Nucleus accumbens (tissue), 56 donors: ENCODE results near the gene SPSB4.

Experiments
- DNase-seq, 56 donors: peaks; one replicate each; lab custom pipeline; 2025; lab: John Stamatoyannopoulos, UW

Gene SPSB4

DNA sequence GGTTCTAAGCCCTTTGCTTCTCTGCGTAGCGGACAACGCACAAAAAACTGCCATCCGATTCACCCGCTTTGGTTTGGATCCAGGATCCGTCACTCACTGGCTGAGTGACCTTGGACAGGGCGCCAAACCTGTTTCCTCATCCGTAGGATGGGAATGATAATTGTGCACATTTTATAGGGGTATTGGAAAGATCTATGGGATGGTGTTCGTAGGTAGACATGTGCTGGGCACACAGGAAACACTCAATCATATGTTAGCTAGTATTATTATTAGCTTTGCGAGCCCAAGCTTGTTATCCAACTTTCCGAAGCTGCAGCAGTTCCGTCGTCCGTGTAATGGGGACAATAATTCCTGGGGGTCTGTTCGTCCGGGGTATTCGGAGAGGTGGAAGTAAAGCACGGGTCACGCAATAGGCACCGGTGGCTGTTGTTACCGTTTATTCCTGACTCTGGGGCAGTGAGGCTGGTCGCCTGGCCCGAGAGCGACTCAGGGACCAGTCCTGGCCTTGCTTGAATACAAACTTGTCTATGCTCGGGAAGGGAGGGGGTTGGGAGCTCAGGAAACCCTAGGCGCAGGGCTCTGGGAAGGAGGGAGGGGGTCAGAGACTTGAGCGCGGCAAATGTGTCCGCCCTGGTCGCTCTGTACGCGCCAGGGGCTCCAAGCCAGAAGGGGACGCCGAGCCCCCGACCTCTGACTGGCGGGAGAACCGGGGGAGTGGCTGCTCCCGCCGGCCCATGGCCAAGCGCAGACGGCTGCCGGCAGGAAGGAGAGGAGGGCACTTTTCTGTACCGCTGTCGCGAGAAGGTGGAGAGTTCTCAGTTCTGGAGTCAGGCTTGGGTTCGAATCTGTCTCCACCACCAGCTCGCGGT lies 1.3 kb downstream of the SPSB4 start:
- DNase-seq = peak in 1 of 56 donors; percentile 8

GRCh38 chr3:141055136-141055535 lies 4.0 kb downstream of the SPSB4 start:
- no peak for DNase-seq

- no peak for DNase-seq
Measured at GRCh38 chr3:141055536-141056445, 4.6 kb downstream of the SPSB4 start.

DNA sequence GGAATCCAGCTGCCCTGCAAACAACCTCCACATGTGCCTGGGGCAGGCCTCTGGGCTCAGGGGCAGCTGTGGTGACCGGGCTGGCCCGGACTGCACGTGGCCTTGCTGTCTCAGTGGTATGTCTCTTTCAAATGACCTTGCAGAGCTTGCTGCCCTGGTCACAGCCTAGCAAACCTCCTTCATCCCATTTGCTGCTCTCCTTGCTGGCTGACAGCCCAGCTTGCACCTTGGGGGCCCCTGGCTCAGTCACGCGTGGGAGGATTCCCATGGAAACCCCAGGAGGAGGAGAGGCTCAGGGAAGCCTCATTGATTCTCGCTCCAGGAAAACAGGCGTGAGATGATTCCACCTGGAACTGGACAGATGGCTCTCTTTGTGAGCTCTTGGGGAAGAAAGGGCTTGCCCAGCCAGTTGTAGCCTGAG lies 5.6 kb downstream of the SPSB4 start:
- DNase-seq = peak in 21 of 56 donors; percentile 11 to 70 (median 26)

DNA sequence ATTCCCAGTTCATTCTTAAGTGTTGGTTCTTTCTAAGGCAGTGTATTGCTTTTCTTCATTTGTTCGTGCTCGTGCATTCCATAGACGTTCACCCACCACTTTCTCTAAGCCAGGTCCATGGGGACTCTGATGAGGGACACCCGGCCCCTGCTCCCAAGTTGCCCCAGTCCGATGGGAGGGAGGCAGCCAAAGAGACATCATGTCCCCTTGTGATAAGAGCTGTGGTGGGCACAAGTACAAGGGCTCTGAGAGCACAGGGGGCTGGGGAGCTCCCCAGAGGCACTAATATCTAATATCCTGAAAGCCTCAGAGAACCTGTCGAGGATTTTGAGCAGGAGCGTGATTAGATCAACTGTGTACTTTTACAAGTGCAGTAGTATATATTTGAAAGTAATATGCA lies 6.3 kb downstream of the SPSB4 start:
- DNase-seq = no peak

GRCh38 chr3:141057946-141058800 lies 7.0 kb downstream of the SPSB4 start:
- DNase-seq = no peak

GRCh38 chr3:141058996-141059395 lies 7.8 kb downstream of the SPSB4 start:
- no peak for DNase-seq

GRCh38 chr3:141059816-141060215 lies 8.7 kb downstream of the SPSB4 start:
- no peak for DNase-seq

DNA sequence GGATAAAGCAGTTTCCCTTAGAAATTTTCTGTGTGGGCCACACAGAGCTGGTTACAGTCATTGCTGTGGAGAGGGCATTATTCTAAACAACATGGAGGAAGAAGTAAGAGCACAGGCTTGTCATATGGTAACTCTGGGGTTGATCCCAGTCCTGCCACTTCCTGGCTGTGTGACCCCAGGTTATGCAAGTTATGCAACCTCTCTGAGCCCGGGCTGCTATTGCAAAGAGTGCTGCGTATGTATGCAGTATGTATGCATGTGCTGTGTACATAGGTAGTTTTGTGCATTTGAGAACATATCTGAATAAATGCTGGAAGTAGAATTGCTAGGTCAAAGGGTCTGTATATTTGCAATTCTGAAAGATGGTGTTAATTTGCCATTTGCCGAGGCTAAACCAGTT lies 9.2 kb downstream of the SPSB4 start:
- no peak for DNase-seq

DNA sequence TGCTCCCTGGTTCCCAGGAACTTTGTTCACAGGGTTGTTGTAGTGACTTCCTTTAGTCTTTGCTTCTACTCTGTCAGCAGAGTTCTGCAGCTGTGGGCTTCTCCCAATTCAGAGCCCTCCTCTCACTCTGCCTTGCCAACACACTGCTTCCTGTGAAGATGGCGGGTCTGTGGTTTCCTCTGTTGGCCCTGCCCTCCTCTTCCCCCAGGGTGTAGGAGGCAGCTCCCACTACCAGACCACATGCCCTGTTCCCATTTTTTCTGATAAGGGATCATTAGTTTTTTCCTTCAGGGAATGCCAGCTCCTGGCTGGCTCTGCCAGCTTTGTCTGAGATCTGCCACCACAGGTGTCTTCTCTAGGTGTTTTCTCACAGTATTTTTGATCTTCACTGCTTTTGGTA lies 12.7 kb downstream of the SPSB4 start:
- no peak for DNase-seq

DNA sequence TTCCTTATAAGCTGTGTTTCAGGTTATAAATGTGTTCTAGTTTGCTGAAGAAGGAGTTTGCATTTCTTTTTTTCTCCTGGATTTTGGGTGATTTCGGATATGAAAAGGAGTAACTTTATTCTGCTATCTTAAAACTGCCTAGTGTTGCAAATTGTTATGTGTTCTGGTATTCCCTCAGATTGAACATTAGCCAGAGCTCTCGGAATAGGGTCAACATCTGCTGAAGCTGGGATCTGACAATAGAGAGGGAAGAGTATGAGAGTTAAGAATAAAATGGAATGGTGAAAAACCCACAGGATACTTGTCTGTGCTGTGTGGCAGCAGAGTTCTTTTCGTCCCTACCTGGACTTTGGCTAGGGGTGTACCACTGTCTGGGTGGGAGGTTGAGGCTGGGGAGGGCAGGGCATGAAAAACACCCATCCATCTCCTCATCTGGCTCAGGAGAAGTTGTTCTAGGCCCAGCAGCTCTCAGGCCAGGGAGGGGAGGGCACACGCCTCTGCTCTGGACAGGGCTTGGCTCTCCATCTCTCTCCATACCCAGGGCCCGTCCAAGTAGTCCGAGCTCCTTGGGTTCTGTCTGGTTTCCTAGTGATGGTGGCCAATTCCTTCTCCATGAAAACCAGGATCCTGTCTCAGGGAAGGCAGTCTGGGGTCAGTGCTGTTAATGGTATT lies 13.2 kb downstream of the SPSB4 start:
- DNase-seq = no peak

DNA sequence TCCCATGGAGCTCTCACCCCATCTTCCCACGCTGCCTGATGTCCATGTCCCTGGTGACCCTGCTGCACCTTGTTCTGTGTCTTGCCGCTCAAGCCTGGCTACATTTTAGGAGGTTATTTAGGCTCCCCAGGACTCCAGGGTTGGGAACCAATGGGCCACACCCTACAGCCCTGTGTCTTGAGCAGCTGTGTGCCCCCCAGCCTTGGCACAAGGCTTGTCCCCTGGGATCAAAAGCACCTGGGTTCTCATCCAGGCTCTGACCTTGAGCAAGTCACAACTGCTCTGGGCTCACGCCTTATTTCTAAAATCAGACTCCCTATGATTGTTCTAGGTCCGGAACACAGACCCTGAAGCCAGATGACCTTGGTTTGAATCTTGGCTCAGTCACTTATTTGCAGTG lies 14.1 kb downstream of the SPSB4 start:
- DNase-seq = no peak

DNA sequence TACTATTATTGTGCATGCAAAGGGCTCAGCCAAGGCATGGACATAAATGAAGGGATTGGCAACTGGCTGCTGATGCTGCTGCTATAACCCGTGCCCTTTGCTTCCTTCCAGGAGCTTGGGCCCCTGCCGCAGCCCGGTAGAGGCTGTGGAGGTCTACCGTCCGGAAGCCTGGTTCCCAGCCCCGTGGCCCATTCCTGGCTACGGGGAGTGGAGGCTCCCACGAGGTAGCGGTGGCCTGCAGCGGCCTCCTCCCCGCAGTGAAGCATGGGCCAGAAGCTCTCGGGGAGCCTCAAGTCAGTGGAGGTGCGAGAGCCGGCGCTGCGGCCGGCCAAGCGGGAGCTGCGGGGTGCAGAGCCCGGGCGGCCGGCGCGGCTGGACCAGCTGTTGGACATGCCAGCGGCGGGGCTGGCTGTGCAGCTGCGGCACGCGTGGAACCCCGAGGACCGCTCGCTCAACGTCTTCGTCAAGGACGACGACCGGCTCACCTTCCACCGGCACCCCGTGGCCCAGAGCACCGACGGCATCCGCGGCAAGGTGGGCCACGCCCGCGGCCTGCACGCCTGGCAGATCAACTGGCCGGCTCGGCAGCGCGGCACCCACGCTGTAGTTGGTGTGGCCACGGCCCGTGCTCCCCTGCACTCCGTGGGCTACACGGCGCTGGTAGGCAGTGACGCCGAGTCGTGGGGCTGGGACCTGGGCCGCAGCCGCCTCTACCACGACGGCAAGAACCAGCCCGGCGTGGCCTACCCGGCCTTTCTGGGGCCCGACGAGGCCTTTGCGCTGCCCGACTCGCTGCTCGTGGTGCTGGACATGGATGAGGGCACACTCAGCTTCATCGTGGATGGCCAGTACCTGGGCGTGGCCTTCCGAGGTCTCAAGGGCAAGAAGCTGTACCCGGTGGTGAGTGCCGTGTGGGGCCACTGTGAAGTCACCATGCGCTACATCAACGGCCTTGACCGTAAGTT lies 15.0 kb downstream of the SPSB4 start:
- no peak for DNase-seq

DNA sequence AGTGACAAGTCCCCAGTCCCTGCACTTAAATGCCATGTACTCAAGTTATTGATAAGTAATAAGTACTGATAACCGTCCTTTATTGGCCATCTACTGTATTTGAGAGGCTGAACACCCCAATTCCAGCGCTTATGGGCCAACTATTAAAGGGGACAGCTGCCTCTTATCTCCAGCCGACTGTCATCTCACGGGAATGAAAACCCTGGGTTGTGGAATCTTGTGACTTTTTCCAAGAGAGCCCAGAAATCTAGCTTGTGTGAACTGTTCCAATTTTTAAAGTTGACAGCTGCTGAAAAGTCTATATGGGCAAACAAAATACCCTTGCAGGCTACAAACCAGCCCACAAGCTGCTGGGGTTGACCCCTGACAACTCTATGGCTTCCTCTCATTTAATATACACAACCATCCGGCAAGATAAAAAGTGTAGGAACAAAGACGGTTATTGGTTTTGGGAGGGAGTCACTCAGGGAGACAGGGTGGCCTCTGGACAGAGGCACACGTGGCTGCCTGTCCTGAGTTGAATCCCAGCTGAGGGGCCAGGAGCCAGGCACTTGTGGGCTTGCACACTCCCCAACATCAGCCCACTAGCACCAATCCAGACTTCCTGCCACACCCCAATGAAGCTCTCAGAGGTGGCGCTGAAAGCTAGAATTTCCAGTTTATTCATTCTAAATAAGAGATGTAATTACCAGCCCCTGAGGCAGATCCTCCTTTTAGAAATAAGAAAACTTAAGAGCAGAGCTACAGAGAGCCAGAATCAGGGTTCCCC lies 16.2 kb downstream of the SPSB4 start:
- no peak for DNase-seq

DNA sequence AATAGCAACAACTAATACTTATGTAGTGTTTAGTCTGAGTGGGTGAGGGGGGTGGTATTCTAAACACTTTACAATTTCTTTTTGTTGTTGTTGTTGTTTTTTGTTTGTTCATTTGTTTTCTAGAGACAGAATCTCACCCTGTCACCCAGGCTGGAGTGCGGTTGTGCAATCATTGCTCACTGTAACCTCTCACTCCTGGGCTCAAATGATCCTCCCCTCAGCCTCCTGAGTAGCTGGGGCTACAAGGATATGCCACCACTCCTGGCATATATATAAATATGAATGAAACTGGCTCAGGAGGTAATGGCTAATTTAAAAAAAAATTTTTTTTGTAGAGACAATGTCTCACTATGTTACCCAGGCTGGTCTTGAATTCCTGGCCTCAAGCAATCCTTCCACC lies 19.1 kb downstream of the SPSB4 start:
- no peak for DNase-seq

- DNase-seq = no peak
Measured at GRCh38 chr3:141070727-141071357, 19.7 kb downstream of the SPSB4 start.

DNA sequence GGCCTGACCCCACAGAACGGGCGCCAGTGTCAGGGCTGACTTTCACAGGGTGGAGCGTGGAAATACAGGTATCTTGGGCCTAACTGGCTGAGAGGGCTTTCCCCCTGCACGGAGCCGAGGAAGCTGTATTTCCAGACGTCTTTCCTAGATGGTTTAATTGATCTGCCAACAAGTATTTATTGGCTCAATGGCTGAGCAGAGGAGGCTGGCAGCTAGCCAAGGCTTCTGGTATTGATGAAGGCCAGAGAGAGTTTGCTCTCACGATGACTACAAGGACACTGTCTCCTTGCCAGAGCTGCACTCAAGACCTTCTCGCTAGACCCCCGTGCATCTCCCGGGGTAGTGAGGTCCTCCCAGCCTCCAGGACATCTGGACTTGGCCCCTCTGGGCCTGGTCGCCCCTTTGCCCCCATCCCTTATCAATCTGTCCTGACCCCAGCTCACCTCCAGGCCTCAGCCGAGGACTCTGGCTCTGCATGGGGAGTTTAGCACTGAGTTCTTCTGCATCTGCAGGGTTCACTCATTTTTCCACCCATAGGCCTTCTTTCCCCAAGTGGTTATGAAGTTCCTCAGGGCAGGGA lies 20.6 kb downstream of the SPSB4 start:
- peak in 2 of 56 donors; percentile 6 to 7 for DNase-seq
